AG09309 (cell line): ENCODE results near the gene HAO2.

Source experiments
- DNase-seq: peaks from one replicate; pipeline ENCODE4 v3.0.0-alpha.2; 2010; ENCODE audit warnings: low read depth
- H3K4me3 ChIP-seq: 2 replicates; pipeline ENCODE4 v1.5.1; 2011; ENCODE audit warnings: mild to moderate bottlenecking, low read depth, low read length, moderate library complexity; ENCODE audit not compliant: control insufficient read depth
- CTCF ChIP-seq: IDR thresholded peaks from 2 replicates; pipeline ENCODE4 v1.5.1; 2011; ENCODE audit warnings: mild to moderate bottlenecking, low read depth, low read length, inconsistent platforms; ENCODE audit not compliant: insufficient read depth, control insufficient read depth; ENCODE audit errors: missing control alignments

HAO2 gene

DNA sequence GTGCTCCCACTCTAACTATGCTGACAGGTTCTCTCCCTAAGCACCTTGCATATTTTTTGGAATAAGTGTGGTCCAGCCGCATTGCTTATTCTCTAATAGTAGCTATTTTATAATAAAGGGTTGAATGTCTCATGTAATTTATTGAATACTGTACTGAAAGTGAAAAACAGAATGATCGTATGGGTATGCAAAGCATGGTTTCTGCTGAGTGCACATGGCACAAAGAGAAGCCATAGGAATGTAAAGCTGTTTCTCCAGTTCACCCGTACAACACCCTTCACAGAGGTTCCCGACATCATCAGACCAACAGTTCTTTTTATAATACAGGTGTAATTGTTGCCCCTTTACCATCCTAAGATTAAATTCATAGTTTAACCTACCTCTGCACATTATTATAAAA is 8.9 kb upstream of the HAO2 start:
- no peak for TF ChIP-seq CTCF
- DNase-seq = no peak
- no peak overlapping the region for H3K4me3 ChIP-seq

DNA sequence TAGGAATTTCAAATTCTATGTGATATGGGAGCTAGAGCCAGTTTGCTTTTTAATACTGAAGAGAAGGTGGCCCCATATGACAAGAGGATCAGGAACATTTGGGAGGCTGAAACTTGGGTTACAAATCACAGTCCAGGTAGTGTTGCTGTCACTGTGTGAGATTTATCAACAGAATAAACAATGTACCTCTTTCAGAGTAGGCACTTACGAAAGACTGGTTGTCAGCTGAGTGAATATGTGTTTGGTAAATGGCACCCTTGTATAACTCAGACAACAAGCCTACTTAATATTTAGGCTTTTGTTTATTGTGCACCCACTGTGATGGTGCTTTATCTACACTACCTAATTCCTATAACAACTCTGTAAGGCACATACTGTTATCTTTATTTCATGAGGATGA is 7.4 kb upstream of the HAO2 start:
- no peak overlapping the region for H3K4me3 ChIP-seq
- no peak for TF ChIP-seq CTCF
- DNase-seq = no peak

DNA sequence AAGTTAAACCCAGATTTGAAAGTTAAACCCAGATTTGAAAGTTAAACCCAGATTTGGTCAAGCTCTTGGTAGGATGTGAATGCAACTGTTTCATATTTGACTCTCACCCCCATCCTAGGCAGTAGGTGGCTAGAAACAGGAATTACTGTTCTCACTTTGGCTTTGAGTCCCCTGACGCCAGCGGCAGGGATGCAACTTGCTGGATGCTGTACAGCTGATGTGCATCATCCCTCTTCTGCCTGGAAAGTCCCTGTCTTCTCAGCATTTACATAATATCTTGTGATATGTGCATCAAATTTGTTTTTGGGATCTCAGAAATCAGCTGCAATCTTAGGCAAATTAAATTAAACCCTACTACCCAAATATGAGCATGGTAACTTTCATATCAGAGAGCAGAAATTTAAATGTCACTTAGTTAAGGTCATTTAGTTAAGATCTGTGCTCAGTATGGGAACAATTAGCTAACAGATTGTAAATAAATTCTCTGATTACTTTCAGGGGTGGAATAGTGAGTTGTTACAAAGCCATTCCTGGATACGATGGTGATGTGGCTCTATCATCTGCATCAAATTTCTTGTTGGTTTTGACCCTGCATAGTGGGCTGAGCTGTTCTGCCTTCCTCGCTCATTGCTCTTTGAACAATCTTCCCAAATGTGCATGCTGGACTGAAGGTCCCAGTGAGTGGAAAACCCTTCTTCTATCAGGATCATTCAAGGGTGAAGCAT is 6.8 kb upstream of the HAO2 start:
- DNase-seq = no peak
- TF ChIP-seq CTCF = no peak

DNA sequence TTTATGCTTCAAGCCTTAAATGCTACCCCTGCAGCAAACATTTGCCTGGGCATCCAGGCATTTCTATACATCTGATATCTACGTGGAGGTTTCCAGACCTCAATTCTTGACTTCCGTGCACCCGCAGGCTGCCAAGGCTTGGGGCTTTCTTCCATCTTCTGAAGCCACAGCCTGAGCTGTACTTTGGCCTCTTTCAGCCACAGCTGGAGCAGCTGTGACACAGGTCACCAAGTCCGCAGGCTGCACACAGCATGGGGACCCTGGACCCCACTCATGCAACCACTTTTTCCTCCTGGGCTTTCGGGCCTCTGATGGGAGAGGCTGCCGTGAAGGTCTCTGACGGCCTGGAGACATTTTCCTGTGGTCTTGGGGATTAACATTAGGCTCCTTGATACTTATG is 5.4 kb upstream of the HAO2 start:
- no peak for TF ChIP-seq CTCF
- DNase-seq = no peak
- no peak overlapping the region for H3K4me3 ChIP-seq

More for the DNA sequence above, 6.8 kb upstream of the HAO2 start:
- H3K4me3 ChIP-seq = no peak overlapping the region

DNA sequence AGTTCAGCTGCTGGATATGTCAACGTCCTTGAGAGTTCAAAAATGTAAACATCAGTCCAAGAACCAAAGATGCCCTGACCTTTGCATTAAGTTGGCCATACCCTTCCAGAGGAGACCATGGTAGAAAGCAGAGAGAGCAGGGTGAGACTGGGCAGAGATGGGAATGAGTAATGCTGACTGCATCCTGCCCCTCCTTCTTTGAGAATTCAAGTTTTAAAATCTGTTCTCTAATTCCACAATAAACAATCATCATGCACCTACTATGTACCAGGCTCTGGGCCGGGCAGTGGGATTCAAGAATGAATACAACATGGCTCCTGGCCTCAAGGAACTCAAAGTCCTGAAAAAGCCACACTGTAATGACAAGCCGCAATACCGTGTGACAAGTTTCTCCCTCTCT is 3.9 kb upstream of the HAO2 start:
- no peak for TF ChIP-seq CTCF
- no peak for DNase-seq
- no peak overlapping the region for H3K4me3 ChIP-seq

DNA sequence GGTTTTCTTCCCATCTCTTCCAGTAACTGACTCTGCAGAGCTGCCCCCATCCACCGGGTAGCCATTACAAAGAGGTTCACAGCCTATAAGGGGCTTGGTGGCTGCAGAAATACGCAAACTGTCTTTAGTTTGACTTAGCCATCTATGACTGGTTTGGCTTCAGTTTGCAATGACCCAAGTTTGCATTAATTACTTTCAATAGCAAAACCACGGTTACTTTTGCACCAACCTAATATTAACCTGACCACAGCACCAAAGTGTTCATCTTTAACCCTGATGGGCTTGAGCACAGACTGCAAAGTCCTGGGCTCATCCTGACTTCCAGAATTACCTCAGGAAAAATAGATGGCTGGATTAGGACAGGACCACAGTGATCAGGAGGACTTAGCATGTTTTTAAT is 2.2 kb upstream of the HAO2 start:
- no peak for TF ChIP-seq CTCF
- no peak for DNase-seq

More for the DNA sequence above, 2.2 kb upstream of the HAO2 start:
- H3K4me3 ChIP-seq = no peak overlapping the region
